Fibroblast of the aortic adventitia (primary cell): ENCODE data around the gene AGPAT4. TPM values are rescaled to one million over a fixed set of nuclear protein-coding genes. Genes with fewer than 3 reads are reported as not detected.
A peak's percentile ranks its signal among the peaks of the same experiment; 100 is the strongest.

Source experiments
- DNase-seq: peaks from one replicate; pipeline ENCODE4 v3.0.0-alpha.2; 2010; ENCODE audit warnings: low read depth
- H3K4me3 ChIP-seq: 2 replicates; pipeline ENCODE4 v1.5.1; 2011; ENCODE audit warnings: low read depth, mild to moderate bottlenecking, control low read depth, low read length, moderate library complexity
- CTCF ChIP-seq: IDR thresholded peaks from 2 replicates; pipeline ENCODE4 v1.5.1; 2011; ENCODE audit warnings: mild to moderate bottlenecking, low read length, control low read depth, inconsistent platforms; ENCODE audit not compliant: insufficient read depth
- total RNA-seq: library from RNA; depleted of rRNA; stranded (reverse); fragments of >200 nt; gene quantifications from 2 replicates; pipeline ENCODE4 v1.2.3, GENCODE V29; 2012; ENCODE audit warnings: low replicate concordance

Gene AGPAT4
- total RNA-seq, 1 donor = 11.6 TPM

- no peak overlapping the region for H3K4me3 ChIP-seq
- peak; percentile 18 for DNase-seq
- no peak for TF ChIP-seq CTCF
Measured at GRCh38 chr6:161279677-161280415, 6.0 kb upstream of the AGPAT4 start.

- no peak overlapping the region for H3K4me3 ChIP-seq
- TF ChIP-seq CTCF = no peak
- no peak for DNase-seq
Measured at GRCh38 chr6:161276605-161277155, 2.8 kb upstream of the AGPAT4 start.

GRCh38 chr6:161274898-161275297, 1.0 kb upstream of the AGPAT4 start:
- no peak for TF ChIP-seq CTCF
- DNase-seq = no peak
- H3K4me3 ChIP-seq = no peak overlapping the region

- H3K4me3 ChIP-seq = peak overlapping the region; percentile 93
- no peak for TF ChIP-seq CTCF
- no peak for DNase-seq
Measured at GRCh38 chr6:161274488-161274858, 612 bp upstream of the AGPAT4 start.

- peak; percentile 39 for DNase-seq
- peak overlapping the region; percentile 93 for H3K4me3 ChIP-seq
- no peak for TF ChIP-seq CTCF
Measured at GRCh38 chr6:161273274-161273751, 548 bp downstream of the AGPAT4 start.

GRCh38 chr6:161272635-161273273, 1.1 kb downstream of the AGPAT4 start:
- H3K4me3 ChIP-seq = peak overlapping the region; percentile 93
- DNase-seq = peak; percentile 49
- no peak for TF ChIP-seq CTCF
